H1 (cell line): ENCODE results near the gene MAN1A2. TPM values are rescaled to one million over a fixed set of nuclear protein-coding genes. Genes with fewer than 3 reads are reported as not detected.

ENCODE experiments used
- POU5F1 ChIP-seq: IDR thresholded peaks from 2 replicates; pipeline ENCODE4 v1.6.1; 2011; ENCODE audit warnings: low read depth, mild to moderate bottlenecking, low read length, moderate library complexity
- SIX5 ChIP-seq: IDR thresholded peaks from 2 replicates; pipeline ENCODE4 v1.6.1; 2011; ENCODE audit warnings: mild to moderate bottlenecking, low read depth, low read length
- SUZ12 ChIP-seq: fragments of 200-600 bp; sonication (generic); IDR thresholded peaks from 2 replicates; pipeline ENCODE4 v1.6.1; 2012; ENCODE audit warnings: mild to moderate bottlenecking, inconsistent platforms, low read length, moderate library complexity, mixed read lengths
- polyA plus RNA-seq, 7 experiments: library from polyadenylated mRNA; depleted of rRNA in 3 of 7; stranded (reverse) in 5 of 7; unstranded in 2 of 7; fragments of >200 nt in 5 of 7; fragments of 200-250 nt in 2 of 7; gene quantifications; 1 replicate in 5 of 7; 2 replicates in 1 of 7; 4 replicates in 1 of 7; pipeline versions ENCODE4 v1.2.1 to v1.2.3, GENCODE V29; 2011 to 2013; ENCODE audit warnings: missing spikeins in 2 of 7, mixed read lengths in 2 of 7
- total RNA-seq: library from RNA; stranded (reverse); fragmentation: NEBNext Ultra II Directional; extraction: Animal tissue kit (Norgen Biotek cat#: 25700); gene quantifications from 2 replicates; pipeline ENCODE4 v1.2.1, GENCODE V29; 2021
- TF ChIP-seq, protein P1 (sequence below), 3 experiments: IDR thresholded peaks; 1 replicate in 2 of 3; 2 replicates in 1 of 3; pipeline versions ENCODE4 v1.5.1 to v1.6.1; 2011; ENCODE audit warnings: low read length in 3 of 3, mild to moderate bottlenecking in 3 of 3, inconsistent platforms in 2 of 3, low read depth in 1 of 3, moderate library complexity in 1 of 3; ENCODE audit not compliant: insufficient read depth in 1 of 3; ENCODE audit errors: control extremely low read depth in 1 of 3
- TF ChIP-seq, protein P2 (sequence below): fragments of 300-600 bp; sonication (generic); IDR thresholded peaks from 2 replicates; pipeline ENCODE4 v1.7.1; 2012; ENCODE audit warnings: low read length, moderate library complexity, mild to moderate bottlenecking, inconsistent platforms; ENCODE audit not compliant: insufficient replicate concordance

The MAN1A2 gene
- total and polyA plus RNA-seq, 2 of the 8 experiments (the other 6 are each of a cell fraction or from before 2014, with no cell fraction given): 5.5 to 18.8 TPM

DNA sequence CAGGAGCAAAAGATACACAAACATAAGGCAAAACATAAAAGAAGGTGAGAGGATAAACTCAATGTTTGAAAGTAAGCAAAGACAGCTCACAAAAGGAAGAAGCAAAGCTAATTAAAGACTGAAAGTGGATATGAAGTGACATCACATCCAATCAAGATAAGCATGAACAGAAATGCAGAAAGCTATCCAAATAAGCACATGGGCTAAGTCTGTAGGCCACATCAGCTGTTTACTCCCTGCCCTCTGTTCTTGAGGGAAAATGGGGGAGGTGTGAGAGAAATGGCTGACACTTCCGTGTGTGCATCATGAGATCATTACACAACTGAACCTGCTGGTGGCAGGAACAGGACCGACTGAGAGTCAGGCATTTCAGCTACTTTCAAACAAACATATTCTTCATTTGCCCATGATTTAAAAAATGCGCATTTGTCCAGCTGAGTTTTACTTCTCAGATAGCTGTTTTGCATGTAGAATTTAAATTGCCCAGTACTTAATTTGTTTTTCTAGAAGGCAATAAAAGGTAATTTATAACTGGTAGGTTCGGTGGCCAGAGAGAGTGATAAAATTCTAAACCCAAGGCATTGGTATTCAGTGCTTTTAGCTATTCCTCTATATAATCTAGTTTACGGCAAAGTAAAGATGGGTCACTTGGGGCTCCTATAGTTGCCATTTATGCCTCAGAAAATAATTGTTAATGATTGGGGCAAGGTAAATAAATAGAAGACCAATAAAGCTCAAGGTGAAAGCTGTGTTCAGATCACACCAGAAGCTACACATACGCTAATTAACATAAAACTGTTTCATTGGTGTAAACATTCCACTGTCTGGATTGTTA lies 27.2 kb upstream of the MAN1A2 start (continued):
- TF ChIP-seq, protein P1, sequence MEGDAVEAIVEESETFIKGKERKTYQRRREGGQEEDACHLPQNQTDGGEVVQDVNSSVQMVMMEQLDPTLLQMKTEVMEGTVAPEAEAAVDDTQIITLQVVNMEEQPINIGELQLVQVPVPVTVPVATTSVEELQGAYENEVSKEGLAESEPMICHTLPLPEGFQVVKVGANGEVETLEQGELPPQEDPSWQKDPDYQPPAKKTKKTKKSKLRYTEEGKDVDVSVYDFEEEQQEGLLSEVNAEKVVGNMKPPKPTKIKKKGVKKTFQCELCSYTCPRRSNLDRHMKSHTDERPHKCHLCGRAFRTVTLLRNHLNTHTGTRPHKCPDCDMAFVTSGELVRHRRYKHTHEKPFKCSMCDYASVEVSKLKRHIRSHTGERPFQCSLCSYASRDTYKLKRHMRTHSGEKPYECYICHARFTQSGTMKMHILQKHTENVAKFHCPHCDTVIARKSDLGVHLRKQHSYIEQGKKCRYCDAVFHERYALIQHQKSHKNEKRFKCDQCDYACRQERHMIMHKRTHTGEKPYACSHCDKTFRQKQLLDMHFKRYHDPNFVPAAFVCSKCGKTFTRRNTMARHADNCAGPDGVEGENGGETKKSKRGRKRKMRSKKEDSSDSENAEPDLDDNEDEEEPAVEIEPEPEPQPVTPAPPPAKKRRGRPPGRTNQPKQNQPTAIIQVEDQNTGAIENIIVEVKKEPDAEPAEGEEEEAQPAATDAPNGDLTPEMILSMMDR (IDR thresholded peaks at IDR 0.05; ENCODE audit: control extremely low read depth in 1 of 3, insufficient read depth in 1 of 3, low read depth in 1 of 3, low read length in 3 of 3): peak in 1 of 3 experiments; percentile 26; a peak in 1 of 4 replicates
- no peak for TF ChIP-seq SIX5
- TF ChIP-seq POU5F1: no peak
- TF ChIP-seq, protein P2, sequence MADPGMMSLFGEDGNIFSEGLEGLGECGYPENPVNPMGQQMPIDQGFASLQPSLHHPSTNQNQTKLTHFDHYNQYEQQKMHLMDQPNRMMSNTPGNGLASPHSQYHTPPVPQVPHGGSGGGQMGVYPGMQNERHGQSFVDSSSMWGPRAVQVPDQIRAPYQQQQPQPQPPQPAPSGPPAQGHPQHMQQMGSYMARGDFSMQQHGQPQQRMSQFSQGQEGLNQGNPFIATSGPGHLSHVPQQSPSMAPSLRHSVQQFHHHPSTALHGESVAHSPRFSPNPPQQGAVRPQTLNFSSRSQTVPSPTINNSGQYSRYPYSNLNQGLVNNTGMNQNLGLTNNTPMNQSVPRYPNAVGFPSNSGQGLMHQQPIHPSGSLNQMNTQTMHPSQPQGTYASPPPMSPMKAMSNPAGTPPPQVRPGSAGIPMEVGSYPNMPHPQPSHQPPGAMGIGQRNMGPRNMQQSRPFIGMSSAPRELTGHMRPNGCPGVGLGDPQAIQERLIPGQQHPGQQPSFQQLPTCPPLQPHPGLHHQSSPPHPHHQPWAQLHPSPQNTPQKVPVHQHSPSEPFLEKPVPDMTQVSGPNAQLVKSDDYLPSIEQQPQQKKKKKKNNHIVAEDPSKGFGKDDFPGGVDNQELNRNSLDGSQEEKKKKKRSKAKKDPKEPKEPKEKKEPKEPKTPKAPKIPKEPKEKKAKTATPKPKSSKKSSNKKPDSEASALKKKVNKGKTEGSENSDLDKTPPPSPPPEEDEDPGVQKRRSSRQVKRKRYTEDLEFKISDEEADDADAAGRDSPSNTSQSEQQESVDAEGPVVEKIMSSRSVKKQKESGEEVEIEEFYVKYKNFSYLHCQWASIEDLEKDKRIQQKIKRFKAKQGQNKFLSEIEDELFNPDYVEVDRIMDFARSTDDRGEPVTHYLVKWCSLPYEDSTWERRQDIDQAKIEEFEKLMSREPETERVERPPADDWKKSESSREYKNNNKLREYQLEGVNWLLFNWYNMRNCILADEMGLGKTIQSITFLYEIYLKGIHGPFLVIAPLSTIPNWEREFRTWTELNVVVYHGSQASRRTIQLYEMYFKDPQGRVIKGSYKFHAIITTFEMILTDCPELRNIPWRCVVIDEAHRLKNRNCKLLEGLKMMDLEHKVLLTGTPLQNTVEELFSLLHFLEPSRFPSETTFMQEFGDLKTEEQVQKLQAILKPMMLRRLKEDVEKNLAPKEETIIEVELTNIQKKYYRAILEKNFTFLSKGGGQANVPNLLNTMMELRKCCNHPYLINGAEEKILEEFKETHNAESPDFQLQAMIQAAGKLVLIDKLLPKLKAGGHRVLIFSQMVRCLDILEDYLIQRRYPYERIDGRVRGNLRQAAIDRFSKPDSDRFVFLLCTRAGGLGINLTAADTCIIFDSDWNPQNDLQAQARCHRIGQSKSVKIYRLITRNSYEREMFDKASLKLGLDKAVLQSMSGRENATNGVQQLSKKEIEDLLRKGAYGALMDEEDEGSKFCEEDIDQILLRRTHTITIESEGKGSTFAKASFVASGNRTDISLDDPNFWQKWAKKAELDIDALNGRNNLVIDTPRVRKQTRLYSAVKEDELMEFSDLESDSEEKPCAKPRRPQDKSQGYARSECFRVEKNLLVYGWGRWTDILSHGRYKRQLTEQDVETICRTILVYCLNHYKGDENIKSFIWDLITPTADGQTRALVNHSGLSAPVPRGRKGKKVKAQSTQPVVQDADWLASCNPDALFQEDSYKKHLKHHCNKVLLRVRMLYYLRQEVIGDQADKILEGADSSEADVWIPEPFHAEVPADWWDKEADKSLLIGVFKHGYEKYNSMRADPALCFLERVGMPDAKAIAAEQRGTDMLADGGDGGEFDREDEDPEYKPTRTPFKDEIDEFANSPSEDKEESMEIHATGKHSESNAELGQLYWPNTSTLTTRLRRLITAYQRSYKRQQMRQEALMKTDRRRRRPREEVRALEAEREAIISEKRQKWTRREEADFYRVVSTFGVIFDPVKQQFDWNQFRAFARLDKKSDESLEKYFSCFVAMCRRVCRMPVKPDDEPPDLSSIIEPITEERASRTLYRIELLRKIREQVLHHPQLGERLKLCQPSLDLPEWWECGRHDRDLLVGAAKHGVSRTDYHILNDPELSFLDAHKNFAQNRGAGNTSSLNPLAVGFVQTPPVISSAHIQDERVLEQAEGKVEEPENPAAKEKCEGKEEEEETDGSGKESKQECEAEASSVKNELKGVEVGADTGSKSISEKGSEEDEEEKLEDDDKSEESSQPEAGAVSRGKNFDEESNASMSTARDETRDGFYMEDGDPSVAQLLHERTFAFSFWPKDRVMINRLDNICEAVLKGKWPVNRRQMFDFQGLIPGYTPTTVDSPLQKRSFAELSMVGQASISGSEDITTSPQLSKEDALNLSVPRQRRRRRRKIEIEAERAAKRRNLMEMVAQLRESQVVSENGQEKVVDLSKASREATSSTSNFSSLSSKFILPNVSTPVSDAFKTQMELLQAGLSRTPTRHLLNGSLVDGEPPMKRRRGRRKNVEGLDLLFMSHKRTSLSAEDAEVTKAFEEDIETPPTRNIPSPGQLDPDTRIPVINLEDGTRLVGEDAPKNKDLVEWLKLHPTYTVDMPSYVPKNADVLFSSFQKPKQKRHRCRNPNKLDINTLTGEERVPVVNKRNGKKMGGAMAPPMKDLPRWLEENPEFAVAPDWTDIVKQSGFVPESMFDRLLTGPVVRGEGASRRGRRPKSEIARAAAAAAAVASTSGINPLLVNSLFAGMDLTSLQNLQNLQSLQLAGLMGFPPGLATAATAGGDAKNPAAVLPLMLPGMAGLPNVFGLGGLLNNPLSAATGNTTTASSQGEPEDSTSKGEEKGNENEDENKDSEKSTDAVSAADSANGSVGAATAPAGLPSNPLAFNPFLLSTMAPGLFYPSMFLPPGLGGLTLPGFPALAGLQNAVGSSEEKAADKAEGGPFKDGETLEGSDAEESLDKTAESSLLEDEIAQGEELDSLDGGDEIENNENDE: no peak
- no peak for TF ChIP-seq SUZ12
